OCI-LY3 (cell line): Measurements from ENCODE around the gene CARD8.

ENCODE experiments used
- H2AFZ ChIP-seq: fragments of 200-600, 300-600 bp; shearing (Covaris generic); 2 replicates; pipeline ENCODE4 v1.6.0; 2014; ENCODE audit warnings: antibody characterized with exemption, low read depth, low read length
- H3K27ac ChIP-seq: fragments of 200-600, 300-600 bp; sonication (generic); 2 replicates; pipeline ENCODE4 v1.5.1; 2014; ENCODE audit warnings: mild to moderate bottlenecking, low read length, moderate library complexity, mixed read lengths
- H3K27me3 ChIP-seq: fragments of 200-600, 300-600 bp; sonication (generic); 2 replicates; pipeline ENCODE4 v1.6.1; 2014; ENCODE audit warnings: low read depth, low read length, mixed read lengths
- H3K36me3 ChIP-seq: fragments of 200-600, 300-600 bp; sonication (generic); replicated peaks from 2 replicates; pipeline ENCODE3; 2014; ENCODE audit warnings: low read depth, low read length, mixed read lengths
- H3K4me1 ChIP-seq: fragments of 300-600, 200-600 bp; sonication (generic); 2 replicates; pipeline ENCODE4 v1.6.1; 2014; ENCODE audit warnings: low read length, mixed read lengths
- H3K4me2 ChIP-seq: fragments of 200-600, 300-600 bp; sonication (generic); 2 replicates; pipeline ENCODE4 v1.6.1; 2014; ENCODE audit warnings: low read length, mixed read lengths
- H3K4me3 ChIP-seq: fragments of 300-600, 200-600 bp; sonication (generic); 2 replicates; pipeline ENCODE4 v1.5.1; 2014; ENCODE audit warnings: antibody characterized with exemption, mild to moderate bottlenecking, low read length, moderate library complexity
- H3K79me2 ChIP-seq: fragments of 300-600, 200-600 bp; shearing (Covaris generic); 2 replicates; pipeline ENCODE4 v1.6.1; 2014; ENCODE audit warnings: mild to moderate bottlenecking, low read length, mixed read lengths
- H3K9ac ChIP-seq: fragments of 300-600, 200-600 bp; shearing (Covaris generic); 2 replicates; pipeline ENCODE4 v1.6.0; 2014; ENCODE audit warnings: mild to moderate bottlenecking, low read length, moderate library complexity
- H3K9me3 ChIP-seq: fragments of 200-600, 300-600 bp; shearing (Covaris generic); 2 replicates; pipeline ENCODE4 v1.6.1; 2014; ENCODE audit warnings: low read length, mixed read lengths; ENCODE audit not compliant: insufficient read depth
- H4K20me1 ChIP-seq: fragments of 200-600, 300-600 bp; sonication (generic); 2 replicates; pipeline ENCODE4 v1.6.1; 2016; ENCODE audit warnings: low read length, mixed read lengths; ENCODE audit not compliant: insufficient read depth
- CTCF ChIP-seq: fragments of 200-600, 300-600 bp; sonication (generic); IDR thresholded peaks from 2 replicates; pipeline ENCODE4 v1.5.1; 2014; ENCODE audit warnings: antibody characterized with exemption, low read length, low read depth
- EZH2phosphoT487 ChIP-seq: fragments of 200-600 bp; shearing (Covaris generic); IDR thresholded peaks from 2 replicates; pipeline ENCODE4 v1.6.1; 2018; ENCODE audit warnings: antibody characterized with exemption, mixed run types, low read depth

Gene CARD8

GRCh38 chr19:48258350-48258749, 2.6 kb upstream of the CARD8 start:
- TF ChIP-seq CTCF (no peak), EZH2phosphoT487 (no peak)
- Histone ChIP-seq H3K79me2 (peaks cover 27% of the 10 kb centered on the region), H3K4me1 (peaks cover 27% of the 10 kb centered on the region), H3K9me3 (no peaks in the 10 kb centered on the region), H3K27ac (peak overlapping the region; percentile 68), H3K27me3 (no peaks in the 10 kb centered on the region), H3K4me3 (peak overlapping the region; percentile 70), H4K20me1 (no peaks in the 10 kb centered on the region), H3K36me3 (no peaks in the 10 kb centered on the region), H3K4me2 (peak overlapping the region; percentile 86), H3K9ac (peak overlapping the region; percentile 62), H2AFZ (peak overlapping the region; percentile 51)

DNA sequence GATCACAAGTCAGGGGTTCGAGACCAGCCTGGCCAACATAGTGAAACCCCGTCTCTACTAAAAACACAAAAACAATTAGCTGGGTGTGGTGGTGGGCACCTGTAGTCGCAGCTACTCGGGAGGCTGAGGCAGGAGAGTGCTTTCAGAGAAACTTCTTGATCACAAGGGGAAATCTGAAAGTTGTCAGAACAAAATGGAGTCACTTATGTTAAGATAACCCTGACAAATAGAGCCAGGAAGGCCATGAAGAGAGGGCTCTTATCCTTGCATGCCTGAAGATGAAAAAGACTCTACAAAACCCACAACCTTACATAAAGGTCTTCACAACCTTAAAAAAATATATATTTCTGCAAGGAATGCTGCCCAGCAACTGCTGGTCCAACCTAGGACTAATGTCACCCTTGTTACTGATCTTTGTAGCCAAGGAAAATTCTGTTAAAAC, 1.2 kb downstream of the CARD8 start:
- H3K9me3 ChIP-seq = no peaks in the 10 kb centered on the region
- no peak for TF ChIP-seq CTCF
- TF ChIP-seq EZH2phosphoT487 = no peak
- peaks cover 27% of the 10 kb centered on the region for H3K79me2 ChIP-seq
- H3K27ac ChIP-seq = no peak overlapping the region
- no peak overlapping the region for H2AFZ ChIP-seq
- peak overlapping the region; percentile 65 for H3K4me2 ChIP-seq
- H3K9ac ChIP-seq = no peak overlapping the region; the same call in 1 of the 2 replicates
- no peaks in the 10 kb centered on the region for H4K20me1 ChIP-seq
- H3K36me3 ChIP-seq = no peaks in the 10 kb centered on the region
- peak overlapping the region; percentile 94; the same call in 1 of the 2 replicates for H3K4me3 ChIP-seq
- peaks cover 41% of the 10 kb centered on the region for H3K4me1 ChIP-seq
- no peaks in the 10 kb centered on the region for H3K27me3 ChIP-seq

- peaks cover 27% of the 10 kb centered on the region for H3K79me2 ChIP-seq
- no peaks in the 10 kb centered on the region for H3K27me3 ChIP-seq
- no peaks in the 10 kb centered on the region for H4K20me1 ChIP-seq
- H3K4me3 ChIP-seq = no peak overlapping the region
- TF ChIP-seq EZH2phosphoT487 (no peak), CTCF (no peak)
- H3K4me1 ChIP-seq = peaks cover 41% of the 10 kb centered on the region
- H3K27ac ChIP-seq = no peak overlapping the region
- H2AFZ ChIP-seq = no peak overlapping the region
- H3K4me2 ChIP-seq = no peak overlapping the region
- H3K9me3 ChIP-seq = no peaks in the 10 kb centered on the region
- no peak overlapping the region for H3K9ac ChIP-seq
- H3K36me3 ChIP-seq = no peaks in the 10 kb centered on the region
Measured at GRCh38 chr19:48253999-48254398, 1.7 kb downstream of the CARD8 start.

DNA sequence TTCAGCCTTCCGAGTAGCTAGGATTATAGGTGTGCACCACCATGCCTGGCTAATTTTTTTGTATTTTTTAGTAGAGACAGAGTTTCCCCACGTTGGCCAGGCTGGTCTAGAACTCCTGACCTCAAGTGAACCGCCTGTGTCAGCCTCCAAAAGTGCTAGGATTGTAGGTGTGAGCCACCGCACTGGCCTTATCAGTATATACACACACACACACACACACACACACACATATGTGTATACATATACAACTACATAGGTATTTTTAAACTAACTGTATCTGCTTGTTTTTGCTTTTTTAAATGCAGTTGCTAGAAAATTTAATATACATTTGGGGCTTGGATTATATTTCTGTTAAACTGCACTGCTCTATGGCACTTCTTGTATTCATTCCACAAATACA, 3.1 kb downstream of the CARD8 start:
- TF ChIP-seq EZH2phosphoT487 (no peak), CTCF (no peak)
- Histone ChIP-seq H3K4me2 (no peak overlapping the region), H4K20me1 (no peaks in the 10 kb centered on the region), H3K36me3 (peaks cover 8% of the 10 kb centered on the region), H3K27ac (no peak overlapping the region), H2AFZ (no peak overlapping the region), H3K4me1 (peaks cover 34% of the 10 kb centered on the region), H3K9ac (no peak overlapping the region), H3K4me3 (no peak overlapping the region), H3K27me3 (no peaks in the 10 kb centered on the region), H3K9me3 (no peaks in the 10 kb centered on the region), H3K79me2 (peaks cover 20% of the 10 kb centered on the region)
